ENCODE data around the gene TMEM43. TPM values are rescaled to one million over a fixed set of nuclear protein-coding genes. Genes with fewer than 3 reads are reported as not detected.

Gene TMEM43
- total and polyA plus RNA-seq, 4 experiments from 2014 or later: 69.3 to 143 (median 76.7) TPM

DNA sequence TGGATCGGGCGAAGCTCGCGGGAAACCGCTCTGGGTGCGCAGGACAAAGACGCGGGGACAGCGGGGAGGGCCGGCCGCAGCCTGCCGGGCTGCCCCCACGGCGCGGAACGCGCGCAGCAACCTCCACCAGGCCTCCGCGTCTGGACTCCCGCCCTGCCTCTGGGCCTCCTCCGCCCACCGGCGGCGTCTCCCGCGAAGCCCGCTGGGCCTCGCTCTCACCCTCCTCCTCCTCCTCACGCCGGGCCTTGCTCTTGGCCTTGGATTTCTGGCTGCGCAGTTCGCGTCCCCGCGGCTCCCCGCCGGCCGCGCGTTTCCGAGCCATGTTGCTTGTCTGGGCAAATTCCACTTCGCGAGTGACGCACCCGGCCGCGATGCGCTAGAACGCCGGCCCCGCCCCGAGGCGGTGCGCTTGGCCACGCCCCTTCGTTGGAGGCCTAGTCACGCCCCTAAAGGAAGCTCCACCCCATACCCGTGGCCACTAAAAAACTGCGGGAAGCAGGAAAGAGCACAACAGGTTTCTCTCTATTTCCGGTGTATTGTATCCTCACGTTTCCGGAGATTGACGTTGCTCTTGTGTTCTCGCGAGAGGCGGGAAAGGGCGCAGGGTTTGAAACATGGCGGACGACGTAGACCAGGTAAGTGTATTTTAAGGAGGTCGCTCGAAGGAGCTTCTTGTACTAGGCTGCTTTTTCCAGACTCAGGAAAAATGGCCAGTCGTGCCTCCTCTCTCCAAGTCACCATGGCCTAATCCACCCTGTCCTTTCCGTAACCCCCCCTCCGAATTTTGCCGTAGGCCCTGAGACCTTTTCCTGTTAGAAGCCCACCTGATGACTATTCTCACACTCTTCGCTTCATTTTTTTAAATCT, 53.6 kb downstream of the TMEM43 start, which contains the start of the genes LSM3 and XPC:
LSM3 (plus strand) TSS at position 571 of the 867 bp plus-strand sequence; CDS start at position 615, 44 bp downstream.
XPC (minus strand) TSS at position 355 of the 867 bp plus-strand sequence; CDS start at position 322, 33 bp downstream.
- Mint-ChIP-seq H3K9me3 (peaks cover 0 to 6% (median 0%) of the 10 kb centered on the region in 8 donors), H3K36me3 (peaks cover 16 to 42% of the 10 kb centered on the region in 2 donors), H3K27me3 (no peaks in the 10 kb centered on the region), H3K4me3 (peak within 1 kb of the TSS; percentile 92 to 99 (median 97)), H3K4me1 (peaks cover 55 to 81% (median 63%) of the 10 kb centered on the region in 4 donors), H3K27ac (peak within 1 kb of the TSS; percentile 93 to 100 (median 99))
- CTCF ChIA-PET (ENCODE audit: partially characterized antibody): interaction anchor here (0.8 to 3.3 kb wide), 10 partner anchors 26 to 527 kb away, joined by 3 to 21 read pairs (median 4); partner anchors contain the start of genes CHCHD4, TMEM43 and WNT7A
- peak within 1 kb of the TSS; percentile 78 to 81 for H3K4me3 ChIP-seq (ENCODE audit: low read length in 2 of 2)
- peak within 1 kb of the TSS; percentile 97 for H3K27ac ChIP-seq (ENCODE audit: low read depth, low read length)
- DNase-seq: peak; percentile 97 to 100 (median 99)
- H3K27me3 ChIP-seq (ENCODE audit: insufficient read depth, low read length): no peaks in the 10 kb centered on the region
- no peaks in the 10 kb centered on the region for H3K9me3 ChIP-seq (ENCODE audit: control insufficient read depth in 1 of 2, low read length in 2 of 2)
- peaks cover 19% of the 10 kb centered on the region for H3K36me3 ChIP-seq (ENCODE audit: insufficient read depth, low read length)
- POLR2A ChIA-PET (ENCODE audit: partially characterized antibody): interaction anchor here (0.7 to 9.8 kb wide), 32 partner anchors 10 to 1516 kb away, joined by 3 to 270 read pairs (median 6); partner anchors contain the start of genes CCDC174, CHCHD4, HDAC11 and MRPS25
- H3K4me1 ChIP-seq (ENCODE audit: insufficient read depth, low read length): peaks cover 57% of the 10 kb centered on the region
- intact Hi-C loops (cut with micrococcal nuclease): loop anchor here (1.0 to 5.0 kb wide), 11 partner anchors 18 to 1338 kb away; partner anchors contain the start of genes CCDC174, CHCHD4, HDAC11 and MRPS25

DNA sequence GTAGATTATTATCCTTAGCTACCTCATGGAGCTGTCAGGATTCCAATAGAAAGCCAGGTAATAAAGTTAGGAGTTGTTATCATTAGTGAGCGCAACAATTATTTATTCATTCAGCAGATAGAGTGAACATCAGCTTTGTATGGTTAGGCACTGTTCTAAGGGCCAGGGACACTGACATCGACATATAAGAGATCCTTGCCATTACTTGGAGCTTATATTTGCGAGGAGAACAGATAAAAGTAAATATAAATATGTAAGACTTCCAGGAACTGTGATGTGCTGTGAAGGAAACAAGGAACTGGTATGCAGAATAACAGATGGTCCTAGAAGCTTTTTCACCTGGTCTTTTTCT, 54.2 kb downstream of the TMEM43 start:
- H3K27ac ChIP-seq (ENCODE audit: low read depth, low read length): peak overlapping the region; percentile 97
- Mint-ChIP-seq H3K4me1 (peaks cover 56 to 81% (median 63%) of the 10 kb centered on the region in 4 donors), H3K4me3 (peak overlapping the region; percentile 92 to 99 (median 97)), H3K27ac (peak overlapping the region; percentile 93 to 100 (median 99)), H3K36me3 (peaks cover 22 to 48% of the 10 kb centered on the region in 2 donors), H3K27me3 (no peaks in the 10 kb centered on the region), H3K9me3 (peaks cover 0 to 6% (median 0%) of the 10 kb centered on the region in 8 donors)
- H3K4me3 ChIP-seq (ENCODE audit: low read length in 2 of 2): peak overlapping the region; percentile 70 to 81
- ChIA-PET CTCF (ENCODE audit: partially characterized antibody) (interaction anchor here (0.8 to 3.3 kb wide), 9 partner anchors 25 to 528 kb away, joined by 3 to 21 read pairs (median 5); partner anchors contain the start of genes CHCHD4, TMEM43 and WNT7A), POLR2A (ENCODE audit: partially characterized antibody) (interaction anchor here (0.7 to 9.8 kb wide), 32 partner anchors 9 to 1516 kb away, joined by 3 to 270 read pairs (median 6); partner anchors contain the start of genes CCDC174, CHCHD4, HDAC11 and MRPS25)
- peaks cover 52% of the 10 kb centered on the region for H3K4me1 ChIP-seq (ENCODE audit: insufficient read depth, low read length)
- intact Hi-C loops (cut with micrococcal nuclease): loop anchor here (2.0 to 5.0 kb wide), 4 partner anchors 18 to 1338 kb away; partner anchors contain the start of genes HDAC11 and RPL32
- no peaks in the 10 kb centered on the region for H3K27me3 ChIP-seq (ENCODE audit: insufficient read depth, low read length)
- H3K9me3 ChIP-seq (ENCODE audit: control insufficient read depth in 1 of 2, low read length in 2 of 2): no peaks in the 10 kb centered on the region
- no peak for DNase-seq
- H3K36me3 ChIP-seq (ENCODE audit: insufficient read depth, low read length): peaks cover 25% of the 10 kb centered on the region

DNA sequence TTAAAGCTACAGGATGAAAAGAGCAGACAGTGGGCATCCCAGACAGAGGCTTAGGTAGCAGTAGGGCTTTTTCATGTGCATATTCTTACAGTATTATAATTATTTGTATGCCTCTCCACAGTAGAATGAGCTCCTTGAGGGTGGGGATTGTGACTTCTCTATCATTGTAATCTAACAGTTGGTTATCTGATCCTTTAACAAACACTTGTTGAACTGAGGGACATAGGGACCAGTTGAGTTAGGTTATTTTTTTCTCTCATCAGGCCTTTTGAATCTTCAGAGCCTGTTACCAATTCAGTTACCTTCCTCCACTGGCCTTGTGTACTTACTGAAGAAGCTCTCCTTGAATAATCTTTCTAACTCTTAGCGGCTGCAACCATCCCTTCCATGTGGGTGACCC, 54.9 kb downstream of the TMEM43 start:
- peak overlapping the region; percentile 44 to 98 (median 96) for H3K4me3 Mint-ChIP-seq
- peaks cover 53 to 74% (median 57%) of the 10 kb centered on the region in 4 donors for H3K4me1 Mint-ChIP-seq
- H3K36me3 Mint-ChIP-seq: peaks cover 23 to 47% of the 10 kb centered on the region in 2 donors
- H3K27ac Mint-ChIP-seq: peak overlapping the region; percentile 93 to 100 (median 99)
- intact Hi-C loops (cut with micrococcal nuclease): loop anchor here (2.0 to 5.0 kb wide), 4 partner anchors 19 to 1339 kb away; partner anchors contain the start of genes HDAC11 and RPL32
- Histone ChIP-seq H3K9me3 (ENCODE audit: control insufficient read depth in 1 of 2, low read length in 2 of 2) (no peaks in the 10 kb centered on the region), H3K36me3 (ENCODE audit: insufficient read depth, low read length) (peaks cover 26% of the 10 kb centered on the region), H3K27me3 (ENCODE audit: insufficient read depth, low read length) (no peaks in the 10 kb centered on the region), H3K4me1 (ENCODE audit: insufficient read depth, low read length) (peaks cover 45% of the 10 kb centered on the region), H3K4me3 (ENCODE audit: low read length in 2 of 2) (no peak overlapping the region), H3K27ac (ENCODE audit: low read depth, low read length) (no peak overlapping the region)
- ChIA-PET POLR2A (ENCODE audit: partially characterized antibody) (interaction anchor here (0.7 to 9.8 kb wide), 9 partner anchors 12 to 767 kb away, joined by 3 to 270 read pairs (median 19); partner anchors contain the start of genes CHCHD4, NR2C2, TMEM43 and WNT7A), CTCF (ENCODE audit: partially characterized antibody) (interaction anchor here (1.5 to 3.3 kb wide), 5 partner anchors 24 to 283 kb away, joined by 4 to 21 read pairs (median 14); partner anchors contain the start of genes CHCHD4 and TMEM43)
- H3K9me3 Mint-ChIP-seq: peaks cover 0 to 6% (median 0%) of the 10 kb centered on the region in 8 donors
- no peak for DNase-seq
- no peaks in the 10 kb centered on the region for H3K27me3 Mint-ChIP-seq

DNA sequence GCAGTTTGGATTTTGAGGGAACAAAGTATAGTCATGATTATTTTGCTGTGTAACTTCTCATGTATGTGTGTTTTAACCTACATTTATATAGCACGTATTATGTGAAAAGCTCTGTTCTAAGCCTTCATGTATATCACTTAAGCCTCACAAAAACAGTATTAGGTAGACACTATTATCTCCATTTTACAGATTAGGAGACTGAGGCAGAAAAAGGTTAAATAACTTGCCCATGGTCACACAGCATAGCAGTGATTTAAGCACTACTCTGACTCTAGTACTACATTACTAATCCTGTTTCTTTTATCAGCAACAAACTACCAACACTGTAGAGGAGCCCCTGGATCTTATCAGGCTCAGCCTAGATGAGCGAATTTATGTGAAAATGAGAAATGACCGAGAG, 56.4 kb downstream of the TMEM43 start:
- H3K27ac ChIP-seq (ENCODE audit: low read depth, low read length): no peak overlapping the region
- no peak for DNase-seq
- H3K9me3 ChIP-seq (ENCODE audit: control insufficient read depth in 1 of 2, low read length in 2 of 2): no peaks in the 10 kb centered on the region
- intact Hi-C loops (cut with micrococcal nuclease): no loop called here
- H3K4me1 Mint-ChIP-seq: peaks cover 40 to 60% (median 47%) of the 10 kb centered on the region in 4 donors
- H3K27me3 ChIP-seq (ENCODE audit: insufficient read depth, low read length): no peaks in the 10 kb centered on the region
- H3K36me3 Mint-ChIP-seq: peaks cover 28 to 50% of the 10 kb centered on the region in 2 donors
- ChIA-PET POLR2A (ENCODE audit: partially characterized antibody) (interaction anchor here (0.9 kb wide), 1 partner anchor 57 kb away, joined by 4 read pairs; the partner anchor contains the start of genes CHCHD4 and TMEM43), CTCF (ENCODE audit: partially characterized antibody) (no interaction called here)
- no peak overlapping the region for H3K4me3 Mint-ChIP-seq
- no peaks in the 10 kb centered on the region for H3K27me3 Mint-ChIP-seq
- peaks cover 30% of the 10 kb centered on the region for H3K4me1 ChIP-seq (ENCODE audit: insufficient read depth, low read length)
- peaks cover 0 to 3% (median 0%) of the 10 kb centered on the region in 8 donors for H3K9me3 Mint-ChIP-seq
- peak overlapping the region in 2 of 7 donors; percentile 25 to 44 for H3K27ac Mint-ChIP-seq
- no peak overlapping the region for H3K4me3 ChIP-seq (ENCODE audit: low read length in 2 of 2)
- H3K36me3 ChIP-seq (ENCODE audit: insufficient read depth, low read length): peaks cover 30% of the 10 kb centered on the region

DNA sequence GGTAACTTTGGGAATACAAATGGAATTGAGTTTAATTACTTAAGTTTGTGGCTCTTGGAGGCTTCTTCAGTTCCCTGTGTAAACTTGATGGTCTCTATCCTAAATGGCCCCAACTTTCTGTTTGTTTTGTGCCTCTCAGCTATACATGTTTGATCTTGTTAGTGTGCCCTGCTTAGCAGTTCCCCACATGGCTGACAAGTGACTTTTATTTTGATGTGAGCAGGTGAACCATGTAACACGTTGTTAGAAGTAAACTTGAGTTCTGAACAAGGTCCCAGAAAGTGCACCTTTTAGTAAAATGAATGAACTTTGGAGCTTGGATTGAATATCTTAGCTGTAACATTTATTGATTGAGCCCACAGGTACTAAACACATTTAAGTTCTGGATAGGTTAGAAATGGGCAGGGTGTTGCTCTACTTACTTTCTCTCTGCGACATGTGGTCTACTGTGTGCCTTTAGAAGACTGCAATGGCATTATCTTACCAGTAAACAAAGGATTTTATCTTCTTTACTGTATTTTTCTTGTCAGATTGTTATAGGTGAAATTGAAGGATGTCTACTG, 58.2 kb downstream of the TMEM43 start:
- no peaks in the 10 kb centered on the region for H3K9me3 ChIP-seq (ENCODE audit: control insufficient read depth in 1 of 2, low read length in 2 of 2)
- H3K27me3 ChIP-seq (ENCODE audit: insufficient read depth, low read length): no peaks in the 10 kb centered on the region
- H3K4me1 Mint-ChIP-seq: peaks cover 33 to 50% (median 43%) of the 10 kb centered on the region in 4 donors
- no peak overlapping the region for H3K4me3 Mint-ChIP-seq
- no peak overlapping the region for H3K4me3 ChIP-seq (ENCODE audit: low read length in 2 of 2)
- no peaks in the 10 kb centered on the region for H3K27me3 Mint-ChIP-seq
- ChIA-PET POLR2A (ENCODE audit: partially characterized antibody) (interaction anchor here (0.9 to 1.4 kb wide), 2 partner anchors 58 to 220 kb away, joined by 3 read pairs; partner anchors contain the start of genes CHCHD4 and TMEM43), CTCF (ENCODE audit: partially characterized antibody) (interaction anchor here (1.0 to 1.4 kb wide), 2 partner anchors 298 to 534 kb away, joined by 3 to 5 read pairs; no protein-coding TSS in a partner anchor)
- peaks cover 0 to 3% (median 0%) of the 10 kb centered on the region in 8 donors for H3K9me3 Mint-ChIP-seq
- H3K27ac Mint-ChIP-seq: peak overlapping the region in 3 of 7 donors; percentile 12 to 53 (median 24)
- peaks cover 38 to 61% of the 10 kb centered on the region in 2 donors for H3K36me3 Mint-ChIP-seq
- peaks cover 37% of the 10 kb centered on the region for H3K36me3 ChIP-seq (ENCODE audit: insufficient read depth, low read length)
- DNase-seq: no peak
- intact Hi-C loops (cut with micrococcal nuclease): no loop called here
- no peak overlapping the region for H3K27ac ChIP-seq (ENCODE audit: low read depth, low read length)
- H3K4me1 ChIP-seq (ENCODE audit: insufficient read depth, low read length): peaks cover 12% of the 10 kb centered on the region

DNA sequence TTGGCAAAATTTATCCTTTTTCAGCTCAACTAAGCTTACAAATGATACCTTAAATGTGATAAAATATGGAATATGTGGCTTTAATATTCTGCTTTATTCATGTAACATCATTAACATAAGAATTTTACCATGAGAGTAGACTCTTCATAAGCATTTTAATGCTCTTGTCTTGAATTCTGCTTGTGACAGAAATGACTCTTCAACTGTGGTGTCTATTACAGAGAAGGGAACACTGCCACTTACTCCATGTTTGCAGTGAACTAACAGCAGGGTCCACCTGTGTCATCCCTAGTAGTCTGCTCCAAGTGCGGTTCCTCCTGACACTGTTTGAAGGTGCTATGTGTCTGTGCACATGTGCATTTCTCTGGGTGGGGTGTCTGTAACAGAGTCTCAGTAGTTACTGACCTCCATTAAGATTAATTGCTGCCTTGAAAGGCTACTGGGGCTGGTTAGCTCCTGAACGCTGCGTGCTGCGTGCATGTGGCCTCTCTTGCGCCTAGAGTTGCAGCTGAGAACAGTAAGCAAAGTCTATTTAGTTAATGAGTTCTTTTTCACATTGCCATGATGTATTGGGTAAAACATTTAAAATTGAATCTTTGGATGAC, 62.1 kb downstream of the TMEM43 start:
- H3K36me3 Mint-ChIP-seq: peaks cover 60 to 72% of the 10 kb centered on the region in 2 donors
- no peaks in the 10 kb centered on the region for H3K9me3 ChIP-seq (ENCODE audit: control insufficient read depth in 1 of 2, low read length in 2 of 2)
- H3K27ac ChIP-seq (ENCODE audit: low read depth, low read length): no peak overlapping the region
- H3K27me3 ChIP-seq (ENCODE audit: insufficient read depth, low read length): no peaks in the 10 kb centered on the region
- no peaks in the 10 kb centered on the region for H3K27me3 Mint-ChIP-seq
- intact Hi-C loops (cut with micrococcal nuclease): no loop called here
- no peak overlapping the region for H3K4me3 ChIP-seq (ENCODE audit: low read length in 2 of 2)
- peak overlapping the region in 1 of 7 donors; percentile 48 for H3K27ac Mint-ChIP-seq
- H3K4me1 ChIP-seq (ENCODE audit: insufficient read depth, low read length): no peaks in the 10 kb centered on the region
- H3K9me3 Mint-ChIP-seq: no peaks in the 10 kb centered on the region
- H3K4me3 Mint-ChIP-seq: no peak overlapping the region
- peaks cover 46 to 60% (median 56%) of the 10 kb centered on the region in 4 donors for H3K4me1 Mint-ChIP-seq
- ChIA-PET POLR2A (ENCODE audit: partially characterized antibody) (no interaction called here), CTCF (ENCODE audit: partially characterized antibody) (interaction anchor here (1.0 kb wide), 1 partner anchor 17 kb away, joined by 5 read pairs; no protein-coding TSS in a partner anchor)
- DNase-seq: no peak
- H3K36me3 ChIP-seq (ENCODE audit: insufficient read depth, low read length): peaks cover 32% of the 10 kb centered on the region
